Panc1 (cell line): ENCODE measurements around the gene C1orf141. TPM values are rescaled to one million over a fixed set of nuclear protein-coding genes. Genes with fewer than 3 reads are reported as not detected.

ENCODE experiments used
- ATAC-seq: fragments of 200-7000 bp; cut with Tn5 transposase; 2 replicates; pipeline ENCODE4 v1.9.1; 2020; ENCODE audit warnings: mild to moderate bottlenecking, moderate library complexity
- BruUV-seq: library from RNA; stranded (reverse); fragments of 400-500 nt; replicated peaks from 2 replicates; lab custom pipeline; 2021; lab: Mats Ljungman, UMichigan
- CTCF ChIA-PET: fragments of 300-600 bp; sonication (Branson Sonifier 250); formaldehyde crosslinking; loops from one replicate; lab custom pipeline; 2022; ENCODE audit warnings: antibody characterized with exemption; lab: Charles Lee
- POLR2A ChIA-PET: fragments of 300-600 bp; sonication (Branson Sonifier 250); formaldehyde crosslinking; loops from one replicate; lab custom pipeline; 2022; ENCODE audit warnings: antibody characterized with exemption; lab: Charles Lee
- DNase-seq: peaks from one replicate; pipeline ENCODE4 v3.0.0-alpha.2; 2010; ENCODE audit warnings: low read depth, low spot score
- H3K27ac ChIP-seq: 2 replicates; pipeline ENCODE4 v1.5.1; 2011; ENCODE audit warnings: mild to moderate bottlenecking, low read length, inconsistent platforms
- H3K27me3 ChIP-seq: fragments of 200-500 bp; sonication (Bioruptor generic); 2 replicates; pipeline ENCODE4 v1.6.0; 2014; ENCODE audit warnings: low read length, inconsistent platforms; ENCODE audit not compliant: control insufficient read depth, insufficient read depth
- H3K36me3 ChIP-seq: fragments of 200-500 bp; sonication (Bioruptor generic); 2 replicates; pipeline ENCODE4 v1.5.1; 2014; ENCODE audit warnings: inconsistent platforms, mild to moderate bottlenecking, low read length, moderate library complexity; ENCODE audit not compliant: control insufficient read depth, insufficient read depth
- H3K4me1 ChIP-seq: 2 replicates; pipeline ENCODE4 v1.5.1; 2011; ENCODE audit warnings: inconsistent platforms, mild to moderate bottlenecking, low read length, moderate library complexity; ENCODE audit not compliant: control insufficient read depth, insufficient read depth
- H3K4me3 ChIP-seq, 2 experiments: 2 replicates each; pipeline ENCODE4 v1.5.1; 2011 to 2012; ENCODE audit warnings: low read depth in 2 of 2, low read length in 2 of 2, mild to moderate bottlenecking in 2 of 2, inconsistent platforms in 1 of 2, moderate library complexity in 1 of 2
- H3K9me3 ChIP-seq: fragments of 200-500 bp; sonication (Bioruptor generic); 2 replicates; pipeline ENCODE4 v1.5.1; 2014; ENCODE audit warnings: low read depth, mild to moderate bottlenecking, inconsistent platforms, low read length, moderate library complexity; ENCODE audit not compliant: control insufficient read depth, insufficient read depth
- POLR2AphosphoS5 ChIP-seq: IDR thresholded peaks from 2 replicates; pipeline ENCODE4 v1.6.1; 2012; ENCODE audit warnings: mild to moderate bottlenecking, low read depth, low read length, moderate library complexity
- SIN3A ChIP-seq: IDR thresholded peaks from 2 replicates; pipeline ENCODE4 v1.6.1; 2012; ENCODE audit warnings: low read depth, mild to moderate bottlenecking, low read length, moderate library complexity, borderline replicate concordance; ENCODE audit not compliant: insufficient read depth
- TCF7L2 ChIP-seq: IDR thresholded peaks from 2 replicates; pipeline ENCODE4 v1.6.1; 2011; ENCODE audit warnings: mild to moderate bottlenecking, low read depth, low read length, inconsistent platforms
- in situ Hi-C: cut with HindIII; loops from 2 replicates; pipeline ENCODE4 v1.10.0; 2016; ENCODE audit warnings: low sequenced_read_pairs, low pct_unique_long_range_greater_than_20kb
- intact Hi-C: fragments of 100-400 bp; cut with micrococcal nuclease; formaldehyde crosslinking; loops from one replicate; pipeline ENCODE4 v1.10.0; 2022; ENCODE audit not compliant: unreplicated experiment
- total RNA-seq: library from RNA; stranded (reverse); gene quantifications from one replicate; pipeline ENCODE4 v1.2.1, GENCODE V29; 2021; ENCODE audit not compliant: unreplicated experiment
- TF ChIP-seq, protein P1 (sequence below), 2 experiments: IDR thresholded peaks; 2 replicates each; pipeline ENCODE4 v1.6.1; 2011 to 2012; ENCODE audit warnings: low read depth in 2 of 2, control low read depth in 1 of 2, low read length in 1 of 2, mild to moderate bottlenecking in 1 of 2, moderate library complexity in 1 of 2; ENCODE audit not compliant: insufficient read depth in 1 of 2
- TF ChIP-seq, protein P2 (sequence below): fragments of 450-650 bp; IDR thresholded peaks from 2 replicates; pipeline ENCODE4 v1.5.1; 2017; ENCODE audit warnings: mild to moderate bottlenecking

Gene C1orf141
- total RNA-seq, 1 experiment from 2014 or later: not detected

- Histone ChIP-seq H3K27ac (no peak overlapping the region), H3K4me1 (no peaks in the 10 kb centered on the region), H3K27me3 (peaks cover 2% of the 10 kb centered on the region; the same call in 1 of the 2 replicates), H3K4me3 (no peak overlapping the region), H3K9me3 (no peaks in the 10 kb centered on the region), H3K36me3 (no peaks in the 10 kb centered on the region)
- TF ChIP-seq TCF7L2: no peak
- no peak for TF ChIP-seq SIN3A
- TF ChIP-seq, protein P1, sequence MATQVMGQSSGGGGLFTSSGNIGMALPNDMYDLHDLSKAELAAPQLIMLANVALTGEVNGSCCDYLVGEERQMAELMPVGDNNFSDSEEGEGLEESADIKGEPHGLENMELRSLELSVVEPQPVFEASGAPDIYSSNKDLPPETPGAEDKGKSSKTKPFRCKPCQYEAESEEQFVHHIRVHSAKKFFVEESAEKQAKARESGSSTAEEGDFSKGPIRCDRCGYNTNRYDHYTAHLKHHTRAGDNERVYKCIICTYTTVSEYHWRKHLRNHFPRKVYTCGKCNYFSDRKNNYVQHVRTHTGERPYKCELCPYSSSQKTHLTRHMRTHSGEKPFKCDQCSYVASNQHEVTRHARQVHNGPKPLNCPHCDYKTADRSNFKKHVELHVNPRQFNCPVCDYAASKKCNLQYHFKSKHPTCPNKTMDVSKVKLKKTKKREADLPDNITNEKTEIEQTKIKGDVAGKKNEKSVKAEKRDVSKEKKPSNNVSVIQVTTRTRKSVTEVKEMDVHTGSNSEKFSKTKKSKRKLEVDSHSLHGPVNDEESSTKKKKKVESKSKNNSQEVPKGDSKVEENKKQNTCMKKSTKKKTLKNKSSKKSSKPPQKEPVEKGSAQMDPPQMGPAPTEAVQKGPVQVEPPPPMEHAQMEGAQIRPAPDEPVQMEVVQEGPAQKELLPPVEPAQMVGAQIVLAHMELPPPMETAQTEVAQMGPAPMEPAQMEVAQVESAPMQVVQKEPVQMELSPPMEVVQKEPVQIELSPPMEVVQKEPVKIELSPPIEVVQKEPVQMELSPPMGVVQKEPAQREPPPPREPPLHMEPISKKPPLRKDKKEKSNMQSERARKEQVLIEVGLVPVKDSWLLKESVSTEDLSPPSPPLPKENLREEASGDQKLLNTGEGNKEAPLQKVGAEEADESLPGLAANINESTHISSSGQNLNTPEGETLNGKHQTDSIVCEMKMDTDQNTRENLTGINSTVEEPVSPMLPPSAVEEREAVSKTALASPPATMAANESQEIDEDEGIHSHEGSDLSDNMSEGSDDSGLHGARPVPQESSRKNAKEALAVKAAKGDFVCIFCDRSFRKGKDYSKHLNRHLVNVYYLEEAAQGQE (IDR thresholded peaks at IDR 0.05; ENCODE audit: insufficient read depth in 1 of 2, low read depth in 2 of 2, low read length in 1 of 2): no peak
- no peak for TF ChIP-seq POLR2AphosphoS5
- TF ChIP-seq, protein P2, sequence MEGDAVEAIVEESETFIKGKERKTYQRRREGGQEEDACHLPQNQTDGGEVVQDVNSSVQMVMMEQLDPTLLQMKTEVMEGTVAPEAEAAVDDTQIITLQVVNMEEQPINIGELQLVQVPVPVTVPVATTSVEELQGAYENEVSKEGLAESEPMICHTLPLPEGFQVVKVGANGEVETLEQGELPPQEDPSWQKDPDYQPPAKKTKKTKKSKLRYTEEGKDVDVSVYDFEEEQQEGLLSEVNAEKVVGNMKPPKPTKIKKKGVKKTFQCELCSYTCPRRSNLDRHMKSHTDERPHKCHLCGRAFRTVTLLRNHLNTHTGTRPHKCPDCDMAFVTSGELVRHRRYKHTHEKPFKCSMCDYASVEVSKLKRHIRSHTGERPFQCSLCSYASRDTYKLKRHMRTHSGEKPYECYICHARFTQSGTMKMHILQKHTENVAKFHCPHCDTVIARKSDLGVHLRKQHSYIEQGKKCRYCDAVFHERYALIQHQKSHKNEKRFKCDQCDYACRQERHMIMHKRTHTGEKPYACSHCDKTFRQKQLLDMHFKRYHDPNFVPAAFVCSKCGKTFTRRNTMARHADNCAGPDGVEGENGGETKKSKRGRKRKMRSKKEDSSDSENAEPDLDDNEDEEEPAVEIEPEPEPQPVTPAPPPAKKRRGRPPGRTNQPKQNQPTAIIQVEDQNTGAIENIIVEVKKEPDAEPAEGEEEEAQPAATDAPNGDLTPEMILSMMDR: no peak
- ATAC-seq (no peak), DNase-seq (no peak)
- POLR2A ChIA-PET: no interaction called here
- CTCF ChIA-PET: no interaction called here
- intact Hi-C loops: no loop called here
- in situ Hi-C loops: no loop called here
- no TSS peak for BruUV-seq
Measured at GRCh38 chr1:67159233-67159632, 24.5 kb upstream of the C1orf141 start.

DNA sequence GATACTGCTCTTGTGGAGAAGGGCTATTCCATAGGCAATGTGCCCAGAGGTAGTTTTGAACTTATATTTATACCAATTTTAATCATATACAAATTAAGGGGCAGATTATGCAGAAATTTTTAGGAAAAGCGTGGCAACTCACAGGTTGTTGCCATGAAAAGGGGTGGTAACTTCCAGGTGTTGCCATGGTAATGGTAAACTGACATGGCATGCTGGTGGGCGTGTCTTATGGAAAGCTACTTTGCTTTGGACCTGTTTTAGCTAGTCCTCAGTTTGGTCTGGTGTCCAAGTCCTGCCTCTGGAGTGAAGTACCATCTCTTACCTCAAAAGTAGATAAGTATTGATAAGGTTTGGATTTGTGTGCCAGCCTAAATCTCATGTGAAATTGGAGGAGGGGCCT, 23.6 kb upstream of the C1orf141 start:
- intact Hi-C loops (no loop called here), in situ Hi-C loops (no loop called here)
- TF ChIP-seq, protein P2: no peak
- TF ChIP-seq SIN3A (no peak), POLR2AphosphoS5 (no peak)
- CTCF ChIA-PET: no interaction called here
- no TSS peak for BruUV-seq
- no peak overlapping the region for H3K4me3 ChIP-seq
- no peaks in the 10 kb centered on the region for H3K36me3 ChIP-seq
- peaks cover 2% of the 10 kb centered on the region; the same call in 1 of the 2 replicates for H3K27me3 ChIP-seq
- no peak overlapping the region for H3K27ac ChIP-seq
- no peaks in the 10 kb centered on the region for H3K4me1 ChIP-seq
- no peaks in the 10 kb centered on the region for H3K9me3 ChIP-seq
- DNase-seq (no peak), ATAC-seq (no peak)
- POLR2A ChIA-PET: no interaction called here

DNA sequence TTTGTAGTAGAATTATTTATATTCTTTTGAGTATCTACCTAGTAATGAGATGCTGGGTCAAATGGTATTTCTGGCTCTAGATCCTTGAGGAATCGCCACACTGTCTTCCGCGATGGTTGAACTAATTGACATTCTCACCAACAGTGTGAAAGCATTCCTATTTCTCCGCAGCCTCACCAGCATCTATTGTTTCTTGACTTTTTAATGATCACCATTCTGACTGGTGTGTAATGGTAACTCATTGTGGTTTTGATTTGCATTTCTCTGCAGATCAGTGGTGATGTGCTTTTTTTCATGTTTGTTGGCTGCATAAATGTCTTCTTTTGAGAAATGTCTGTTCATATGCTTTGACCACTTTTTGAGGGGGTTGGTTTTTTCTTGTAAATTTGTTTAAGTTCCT, 16.2 kb upstream of the C1orf141 start:
- no TSS peak for BruUV-seq
- no peaks in the 10 kb centered on the region for H3K9me3 ChIP-seq
- H3K4me1 ChIP-seq: no peaks in the 10 kb centered on the region
- no peaks in the 10 kb centered on the region for H3K36me3 ChIP-seq
- in situ Hi-C loops: no loop called here
- H3K4me3 ChIP-seq: no peak overlapping the region
- POLR2A ChIA-PET: no interaction called here
- CTCF ChIA-PET: no interaction called here
- no peaks in the 10 kb centered on the region for H3K27me3 ChIP-seq
- intact Hi-C loops: no loop called here
- no peak overlapping the region for H3K27ac ChIP-seq
- TF ChIP-seq POLR2AphosphoS5: no peak
- no peak for TF ChIP-seq TCF7L2
- TF ChIP-seq, protein P2: no peak
- TF ChIP-seq SIN3A: no peak
- TF ChIP-seq, protein P1 (IDR thresholded peaks at IDR 0.05; ENCODE audit: insufficient read depth in 1 of 2, low read depth in 2 of 2, low read length in 1 of 2): no peak
- DNase-seq (no peak), ATAC-seq (no peak)
